GM23338 (cell line): Measurements from ENCODE around the gene ZNF587. TPM values are rescaled to one million over a fixed set of nuclear protein-coding genes. Genes with fewer than 3 reads are reported as not detected.

Source experiments
- ATAC-seq: fragments of 200-7000 bp; cut with Tn5 transposase; 3 replicates; pipeline ENCODE4 v1.9.1; 2020
- DNase-seq: peaks from one replicate; pipeline ENCODE4 v3.0.0-alpha.2; 2015; ENCODE audit warnings: low spot score
- H2AFZ ChIP-seq: fragments of 200-600 bp; sonication (generic); 2 replicates; pipeline ENCODE4 v1.8.0; 2016; ENCODE audit warnings: antibody characterized with exemption, mild to moderate bottlenecking, moderate library complexity
- H3F3A ChIP-seq: fragments of 200-600 bp; sonication (generic); replicated peaks from 2 replicates; pipeline ENCODE4 v1.8.0; 2017; ENCODE audit warnings: antibody characterized with exemption, mixed run types, low read depth
- H3K27ac ChIP-seq: fragments of 200-600 bp; sonication (generic); 2 replicates; pipeline ENCODE4 v1.6.1; 2016; ENCODE audit warnings: low read depth
- H3K27me3 ChIP-seq: fragments of 200-600 bp; sonication (generic); 2 replicates; pipeline ENCODE4 v1.8.0; 2016; ENCODE audit warnings: mild to moderate bottlenecking, mixed run types, moderate library complexity; ENCODE audit not compliant: insufficient read depth
- H3K36me3 ChIP-seq: fragments of 200-600 bp; sonication (generic); 2 replicates; pipeline ENCODE4 v1.8.0; 2016; ENCODE audit warnings: mild to moderate bottlenecking; ENCODE audit not compliant: insufficient read depth
- H3K4me1 ChIP-seq: fragments of 200-600 bp; sonication (generic); 2 replicates; pipeline ENCODE4 v1.8.0; 2016; ENCODE audit warnings: mild to moderate bottlenecking, moderate library complexity; ENCODE audit not compliant: insufficient read depth
- H3K4me2 ChIP-seq: fragments of 200-600 bp; sonication (generic); 2 replicates; pipeline ENCODE4 v1.7.1; 2017; ENCODE audit warnings: mixed run types
- H3K4me3 ChIP-seq: fragments of 200-600 bp; sonication (generic); 2 replicates; pipeline ENCODE4 v1.6.1; 2016; ENCODE audit warnings: mixed run types
- H3K79me2 ChIP-seq: fragments of 200-600 bp; sonication (generic); replicated peaks from 2 replicates; pipeline ENCODE4 v1.8.0; 2017; ENCODE audit warnings: mild to moderate bottlenecking; ENCODE audit not compliant: insufficient read depth
- H3K9me2 ChIP-seq: fragments of 200-600 bp; sonication (generic); 2 replicates; pipeline ENCODE4 v1.8.0; 2017; ENCODE audit not compliant: insufficient read depth
- H4K20me1 ChIP-seq: fragments of 200-600 bp; sonication (generic); replicated peaks from 2 replicates; pipeline ENCODE4 v1.8.0; 2017; ENCODE audit warnings: mild to moderate bottlenecking; ENCODE audit not compliant: insufficient read depth
- H3K27ac Mint-ChIP-seq: 2 replicates; pipeline ENCODE4 v1.8.0; 2020; ENCODE audit warnings: inconsistent platforms, mild to moderate bottlenecking, moderate library complexity, mixed read lengths
- H3K27me3 Mint-ChIP-seq: 3 replicates; pipeline ENCODE4 v1.8.0; 2022; ENCODE audit warnings: low read depth, mild to moderate bottlenecking, moderate library complexity, mixed read lengths, inconsistent platforms; ENCODE audit not compliant: insufficient read depth, poor library complexity
- H3K36me3 Mint-ChIP-seq: 3 replicates; pipeline ENCODE4 v1.8.0; 2021; ENCODE audit warnings: low read depth, mild to moderate bottlenecking, inconsistent platforms, moderate library complexity, mixed read lengths
- H3K4me1 Mint-ChIP-seq: 3 replicates; pipeline ENCODE4 v1.8.0; 2020; ENCODE audit warnings: mild to moderate bottlenecking, inconsistent platforms, mixed read lengths
- H3K4me3 Mint-ChIP-seq: 3 replicates; pipeline ENCODE4 v1.8.0; 2021; ENCODE audit warnings: moderate library complexity, mild to moderate bottlenecking, inconsistent platforms, mixed read lengths
- H3K9me3 Mint-ChIP-seq: 3 replicates; pipeline ENCODE4 v1.8.0; 2020; ENCODE audit warnings: moderate library complexity, mild to moderate bottlenecking, inconsistent platforms, mixed read lengths
- CREB1 ChIP-seq: fragments of 250-450 bp; sonication (Bioruptor Pico); IDR thresholded peaks from 2 replicates; pipeline ENCODE4 v1.5.0; 2020; ENCODE audit warnings: low read depth, mild to moderate bottlenecking, moderate library complexity
- CTCF ChIP-seq, 2 experiments: fragments of 200-600 bp in 1 of 2; sonication (generic) in 1 of 2; conservative IDR thresholded peaks; 2 replicates each; pipeline versions ENCODE4 v1.5.1 to v1.6.1; 2016 to 2017; ENCODE audit warnings: antibody characterized with exemption in 2 of 2, low read depth in 2 of 2, mild to moderate bottlenecking in 2 of 2, moderate library complexity in 1 of 2
- ETS1 ChIP-seq: IDR thresholded peaks from 2 replicates; pipeline ENCODE4 v1.6.1; 2016; ENCODE audit warnings: antibody characterized with exemption
- EZH2 ChIP-seq: fragments of 200-600 bp; sonication (generic); IDR thresholded peaks from one replicate; pipeline ENCODE4 v1.8.0; 2017; ENCODE audit warnings: antibody characterized with exemption, mild to moderate bottlenecking, low read depth; ENCODE audit not compliant: unreplicated experiment
- EZH2phosphoT487 ChIP-seq: fragments of 200-600 bp; sonication (generic); IDR thresholded peaks from one replicate; pipeline ENCODE4 v1.8.1; 2018; ENCODE audit warnings: antibody characterized with exemption; ENCODE audit not compliant: unreplicated experiment
- JUNB ChIP-seq: IDR thresholded peaks from one replicate; pipeline ENCODE4 v1.6.1; 2016; ENCODE audit warnings: antibody characterized with exemption; ENCODE audit not compliant: unreplicated experiment
- NANOG ChIP-seq: IDR thresholded peaks from 2 replicates; pipeline ENCODE4 v1.6.1; 2016; ENCODE audit warnings: antibody characterized with exemption, borderline replicate concordance
- REST ChIP-seq: IDR thresholded peaks from one replicate; pipeline ENCODE4 v1.6.1; 2018; ENCODE audit warnings: antibody characterized with exemption; ENCODE audit not compliant: unreplicated experiment
- ZNF114 ChIP-seq: fragments of 250-450 bp; sonication (Bioruptor Pico); IDR thresholded peaks from 2 replicates; pipeline ENCODE4 v1.5.0; 2020; ENCODE audit warnings: mild to moderate bottlenecking, moderate library complexity
- ZNF331 ChIP-seq: fragments of 250-450 bp; sonication (Bioruptor Pico); IDR thresholded peaks from 2 replicates; pipeline ENCODE4 v1.5.0; 2020; ENCODE audit warnings: low read depth, mild to moderate bottlenecking, moderate library complexity
- polyA plus RNA-seq: library from polyadenylated mRNA; unstranded; fragments of >200 nt; fragmentation: Nextera tagmentation; extraction: Ambion mirVana; gene quantifications from 2 replicates; pipeline ENCODE4 v1.2.1, GENCODE V29; 2016
- total RNA-seq: library from RNA; depleted of rRNA; stranded (reverse); fragments of >200 nt; shearing (Covaris generic); gene quantifications from 2 replicates; pipeline ENCODE4 v1.2.3, GENCODE V29; 2014

Gene ZNF587
- total and polyA plus RNA-seq, 2 experiments from 2014 or later = 12.8 to 31.8 TPM

GRCh38 chr19:57903618-57904184 lies 54.0 kb downstream of the ZNF587 start (continued):
- TF ChIP-seq ETS1 = no peak
- TF ChIP-seq EZH2phosphoT487 = no peak
- no peak for TF ChIP-seq CREB1 (CRISPR knock-in tag)
- no peak for TF ChIP-seq REST
- no peak for TF ChIP-seq NANOG

GRCh38 chr19:57905258-57905657 lies 55.6 kb downstream of the ZNF587 start:
- Histone ChIP-seq H3F3A (0 out of 2 replicates have a peak, but pooled peaks cover 2% of the 10 kb centered on the region), H3K27me3 (no peaks in the 10 kb centered on the region), H2AFZ (no peak overlapping the region), H4K20me1 (peaks cover 11% of the 10 kb centered on the region), H3K9me2 (no peaks in the 10 kb centered on the region), H3K4me1 (no peaks in the 10 kb centered on the region), H3K4me2 (no peak overlapping the region), H3K27ac (no peak overlapping the region), H3K79me2 (0 out of 2 replicates have a peak, but pooled peaks cover 5% of the 10 kb centered on the region), H3K36me3 (no peaks in the 10 kb centered on the region), H3K4me3 (no peak overlapping the region)
- Mint-ChIP-seq H3K27ac (no peak overlapping the region), H3K36me3 (peaks cover 20% of the 10 kb centered on the region), H3K27me3 (peaks cover 1% of the 10 kb centered on the region), H3K9me3 (no peaks in the 10 kb centered on the region), H3K4me3 (no peak overlapping the region), H3K4me1 (peaks cover 6% of the 10 kb centered on the region; the same call in 2 of the 3 replicates)
- no peak for ATAC-seq
- no peak for TF ChIP-seq CTCF (conservative IDR thresholded peaks at IDR 0.05; ENCODE audit: low read depth in 2 of 2)
- TF ChIP-seq EZH2 = no peak
- no peak for TF ChIP-seq ZNF114 (CRISPR knock-in tag)
- TF ChIP-seq ZNF331 (CRISPR knock-in tag) = no peak
- no peak for TF ChIP-seq JUNB
- DNase-seq = no peak
